HepG2 (cell line): ENCODE data around the gene LST1. TPM values are rescaled to one million over a fixed set of nuclear protein-coding genes. Genes with fewer than 3 reads are reported as not detected.

Experiments
- ARNTL ChIP-seq: sonication (generic); formaldehyde crosslinking; IDR thresholded peaks from 2 replicates; pipeline ENCODE4 v1.4.0; 2020; ENCODE audit warnings: mild to moderate bottlenecking, missing genetic modification reagents
- CSRNP1 ChIP-seq: sonication (generic); formaldehyde crosslinking; IDR thresholded peaks from 2 replicates; pipeline ENCODE4 v1.8.1; 2023; ENCODE audit warnings: mild to moderate bottlenecking, missing genetic modification reagents
- HNRNPH1 ChIP-seq: fragments of 200-400 bp; formaldehyde crosslinking; optimal IDR thresholded peaks from 2 replicates; pipeline ENCODE3; 2017; ENCODE audit warnings: mild to moderate bottlenecking, low read depth, low read length
- IKZF4 ChIP-seq: sonication (generic); formaldehyde crosslinking; IDR thresholded peaks from 2 replicates; pipeline ENCODE4 v1.5.1; 2020; ENCODE audit warnings: borderline replicate concordance, mild to moderate bottlenecking, low read depth, missing genetic modification reagents; ENCODE audit errors: not compliant biosample characterization
- KLF13 ChIP-seq: sonication (generic); formaldehyde crosslinking; IDR thresholded peaks from 2 replicates; pipeline ENCODE4 v1.4.0; 2020; ENCODE audit warnings: mild to moderate bottlenecking, missing genetic modification reagents
- KMT2B ChIP-seq: IDR thresholded peaks from 2 replicates; pipeline ENCODE4 v1.6.1; 2016; ENCODE audit warnings: missing genetic modification reagents, missing compliant biosample characterization
- MBNL3 ChIP-seq: fragments of 250-450 bp; sonication (Bioruptor Pico); conservative IDR thresholded peaks from 2 replicates; pipeline ENCODE4 v1.8.0; 2022; ENCODE audit warnings: mild to moderate bottlenecking, inconsistent platforms
- NFE2 ChIP-seq: sonication (generic); formaldehyde crosslinking; IDR thresholded peaks from 2 replicates; pipeline ENCODE4 v1.4.0; 2020; ENCODE audit warnings: missing genetic modification reagents
- NFYB ChIP-seq: sonication (generic); formaldehyde crosslinking; IDR thresholded peaks from 2 replicates; pipeline ENCODE4 v1.4.0; 2020; ENCODE audit warnings: missing genetic modification reagents
- REPIN1 ChIP-seq: sonication (generic); formaldehyde crosslinking; IDR thresholded peaks from 2 replicates; pipeline ENCODE4 v1.8.0; 2022; ENCODE audit warnings: missing genetic modification reagents, low read depth, mild to moderate bottlenecking, borderline replicate concordance
- SSRP1 ChIP-seq: IDR thresholded peaks from 2 replicates; pipeline ENCODE4 v1.6.1; 2016; ENCODE audit warnings: control low read depth
- TBP ChIP-seq: sonication (generic); formaldehyde crosslinking; IDR thresholded peaks from 2 replicates; pipeline ENCODE4 v1.5.0; 2020; ENCODE audit warnings: missing genetic modification reagents
- TOPORS ChIP-seq: sonication (generic); formaldehyde crosslinking; IDR thresholded peaks from 2 replicates; pipeline ENCODE4 v1.8.0; 2023; ENCODE audit warnings: mild to moderate bottlenecking, missing genetic modification reagents
- ZFP36L2 ChIP-seq: sonication (generic); formaldehyde crosslinking; IDR thresholded peaks from 2 replicates; pipeline ENCODE4 v1.4.0; 2020; ENCODE audit warnings: missing genetic modification reagents
- ZNF253 ChIP-seq: sonication (generic); formaldehyde crosslinking; IDR thresholded peaks from 2 replicates; pipeline ENCODE4 v1.8.0; 2022; ENCODE audit warnings: mild to moderate bottlenecking, missing genetic modification reagents, borderline replicate concordance
- ZNF260 ChIP-seq: sonication (generic); formaldehyde crosslinking; IDR thresholded peaks from 2 replicates; pipeline ENCODE4 v1.4.0; 2020; ENCODE audit warnings: missing genetic modification reagents, low read depth, mild to moderate bottlenecking, borderline replicate concordance
- ZNF674 ChIP-seq: sonication (generic); formaldehyde crosslinking; IDR thresholded peaks from 2 replicates; pipeline ENCODE4 v1.5.0; 2020; ENCODE audit warnings: low read depth, mild to moderate bottlenecking, missing genetic modification reagents
- ZNF879 ChIP-seq: sonication (generic); formaldehyde crosslinking; IDR thresholded peaks from 2 replicates; pipeline ENCODE4 v1.8.1; 2023; ENCODE audit warnings: missing genetic modification reagents
- polyA plus RNA-seq, 8 experiments: library from polyadenylated mRNA; depleted of rRNA in 3 of 8; stranded (reverse) in 7 of 8; unstranded in 1 of 8; fragments of >200 nt; fragmentation: Illumina TruSeq in 4 of 8; extraction: Trizol in 4 of 8; gene quantifications; 2 replicates each; pipeline versions ENCODE4 v1.2.1 to v1.2.3, GENCODE V29; 2011 to 2016; ENCODE audit warnings: low read depth in 4 of 8, missing spikeins in 1 of 8, mixed read lengths in 1 of 8; ENCODE audit not compliant: insufficient read depth in 1 of 8
- total RNA-seq, 5 experiments: library from RNA; depleted of rRNA; stranded (reverse); fragments of >200 nt; fragmentation: Illumina TruSeq; extraction: Trizol; gene quantifications; 2 replicates each; pipeline ENCODE4 v1.2.3, GENCODE V29; 2016; ENCODE audit warnings: low read depth in 1 of 5
- TF ChIP-seq, protein P1 (sequence below): sonication (generic); formaldehyde crosslinking; IDR thresholded peaks from 2 replicates; pipeline ENCODE4 v1.5.1; 2020; ENCODE audit warnings: mild to moderate bottlenecking, missing genetic modification reagents, borderline replicate concordance
- TF ChIP-seq, protein P2 (sequence below): sonication (generic); formaldehyde crosslinking; IDR thresholded peaks from 2 replicates; pipeline ENCODE4 v1.5.0; 2020; ENCODE audit warnings: missing genetic modification reagents
- TF ChIP-seq, protein P3 (sequence below): sonication (generic); formaldehyde crosslinking; IDR thresholded peaks from 2 replicates; pipeline ENCODE4 v1.5.1; 2020; ENCODE audit warnings: missing genetic modification reagents, mild to moderate bottlenecking, borderline replicate concordance
- TF ChIP-seq, protein P4 (sequence below): sonication (generic); formaldehyde crosslinking; conservative IDR thresholded peaks from 2 replicates; pipeline ENCODE4 v1.8.0; 2022; ENCODE audit warnings: low read depth, missing genetic modification reagents

LST1 gene
- total and polyA plus RNA-seq, 2 of the 13 experiments (the other 11 are each of a cell fraction or from before 2014, with no cell fraction given): not detected

GRCh38 chr6:31620586-31621319 lies 34.7 kb downstream of the LST1 start, which contains the start of gene PRRC2A (continued):
- TF ChIP-seq REPIN1 (CRISPR knock-in tag): peak; percentile 12
- no peak for TF ChIP-seq ZFP36L2
- TF ChIP-seq, protein P1, sequence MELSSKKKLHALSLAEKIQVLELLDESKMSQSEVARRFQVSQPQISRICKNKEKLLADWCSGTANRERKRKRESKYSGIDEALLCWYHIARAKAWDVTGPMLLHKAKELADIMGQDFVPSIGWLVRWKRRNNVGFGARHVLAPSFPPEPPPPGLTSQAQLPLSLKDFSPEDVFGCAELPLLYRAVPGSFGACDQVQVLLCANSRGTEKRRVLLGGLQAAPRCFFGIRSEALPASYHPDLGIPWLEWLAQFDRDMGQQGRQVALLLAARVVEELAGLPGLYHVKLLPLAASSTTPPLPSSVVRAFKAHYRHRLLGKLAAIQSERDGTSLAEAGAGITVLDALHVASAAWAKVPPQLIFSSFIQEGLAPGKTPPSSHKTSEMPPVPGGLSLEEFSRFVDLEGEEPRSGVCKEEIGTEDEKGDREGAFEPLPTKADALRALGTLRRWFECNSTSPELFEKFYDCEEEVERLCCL (CRISPR knock-in tag): no peak; the same call in 1 of the 2 replicates
- peak; percentile 57 for TF ChIP-seq IKZF4 (CRISPR knock-in tag)
- TF ChIP-seq NFYB: no peak
- TF ChIP-seq ARNTL: no peak
- TF ChIP-seq TOPORS (CRISPR knock-in tag): peak; percentile 62
- TF ChIP-seq, protein P2, sequence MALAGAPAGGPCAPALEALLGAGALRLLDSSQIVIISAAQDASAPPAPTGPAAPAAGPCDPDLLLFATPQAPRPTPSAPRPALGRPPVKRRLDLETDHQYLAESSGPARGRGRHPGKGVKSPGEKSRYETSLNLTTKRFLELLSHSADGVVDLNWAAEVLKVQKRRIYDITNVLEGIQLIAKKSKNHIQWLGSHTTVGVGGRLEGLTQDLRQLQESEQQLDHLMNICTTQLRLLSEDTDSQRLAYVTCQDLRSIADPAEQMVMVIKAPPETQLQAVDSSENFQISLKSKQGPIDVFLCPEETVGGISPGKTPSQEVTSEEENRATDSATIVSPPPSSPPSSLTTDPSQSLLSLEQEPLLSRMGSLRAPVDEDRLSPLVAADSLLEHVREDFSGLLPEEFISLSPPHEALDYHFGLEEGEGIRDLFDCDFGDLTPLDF (CRISPR knock-in tag): peak; percentile 35
- no peak for TF ChIP-seq ZNF260 (CRISPR knock-in tag)
- no peak; the same call in none of the 2 replicates for TF ChIP-seq KMT2B (CRISPR knock-in tag)
- TF ChIP-seq MBNL3 (CRISPR knock-in tag): no peak
- no peak for TF ChIP-seq HNRNPH1
- no peak; the same call in 1 of the 2 replicates for TF ChIP-seq ZNF879
- TF ChIP-seq CSRNP1 (CRISPR knock-in tag): no peak; the same call in 1 of the 2 replicates
- TF ChIP-seq, protein P3, sequence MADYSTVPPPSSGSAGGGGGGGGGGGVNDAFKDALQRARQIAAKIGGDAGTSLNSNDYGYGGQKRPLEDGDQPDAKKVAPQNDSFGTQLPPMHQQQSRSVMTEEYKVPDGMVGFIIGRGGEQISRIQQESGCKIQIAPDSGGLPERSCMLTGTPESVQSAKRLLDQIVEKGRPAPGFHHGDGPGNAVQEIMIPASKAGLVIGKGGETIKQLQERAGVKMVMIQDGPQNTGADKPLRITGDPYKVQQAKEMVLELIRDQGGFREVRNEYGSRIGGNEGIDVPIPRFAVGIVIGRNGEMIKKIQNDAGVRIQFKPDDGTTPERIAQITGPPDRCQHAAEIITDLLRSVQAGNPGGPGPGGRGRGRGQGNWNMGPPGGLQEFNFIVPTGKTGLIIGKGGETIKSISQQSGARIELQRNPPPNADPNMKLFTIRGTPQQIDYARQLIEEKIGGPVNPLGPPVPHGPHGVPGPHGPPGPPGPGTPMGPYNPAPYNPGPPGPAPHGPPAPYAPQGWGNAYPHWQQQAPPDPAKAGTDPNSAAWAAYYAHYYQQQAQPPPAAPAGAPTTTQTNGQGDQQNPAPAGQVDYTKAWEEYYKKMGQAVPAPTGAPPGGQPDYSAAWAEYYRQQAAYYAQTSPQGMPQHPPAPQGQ: no peak
- 0 out of 2 replicates have a peak, but pooled peaks have one; percentile 65 for TF ChIP-seq ZNF674 (CRISPR knock-in tag)
- TF ChIP-seq KLF13: no peak
- TF ChIP-seq TBP (CRISPR knock-in tag): no peak
- TF ChIP-seq, protein P4, sequence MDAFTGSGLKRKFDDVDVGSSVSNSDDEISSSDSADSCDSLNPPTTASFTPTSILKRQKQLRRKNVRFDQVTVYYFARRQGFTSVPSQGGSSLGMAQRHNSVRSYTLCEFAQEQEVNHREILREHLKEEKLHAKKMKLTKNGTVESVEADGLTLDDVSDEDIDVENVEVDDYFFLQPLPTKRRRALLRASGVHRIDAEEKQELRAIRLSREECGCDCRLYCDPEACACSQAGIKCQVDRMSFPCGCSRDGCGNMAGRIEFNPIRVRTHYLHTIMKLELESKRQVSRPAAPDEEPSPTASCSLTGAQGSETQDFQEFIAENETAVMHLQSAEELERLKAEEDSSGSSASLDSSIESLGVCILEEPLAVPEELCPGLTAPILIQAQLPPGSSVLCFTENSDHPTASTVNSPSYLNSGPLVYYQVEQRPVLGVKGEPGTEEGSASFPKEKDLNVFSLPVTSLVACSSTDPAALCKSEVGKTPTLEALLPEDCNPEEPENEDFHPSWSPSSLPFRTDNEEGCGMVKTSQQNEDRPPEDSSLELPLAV: no peak
- TF ChIP-seq SSRP1 (CRISPR knock-in tag): no peak
- no peak for TF ChIP-seq NFE2 (CRISPR knock-in tag)
- TF ChIP-seq ZNF253 (CRISPR knock-in tag): no peak
